ENCODE data around the gene SLC12A8.

Gene SLC12A8

GRCh38 chr3:125229707-125230106 lies 17.2 kb upstream of the SLC12A8 start:
- no peak overlapping the region for H2AFZ ChIP-seq (ENCODE audit: low read length)
- H3K9ac ChIP-seq (ENCODE audit: low read length): no peak overlapping the region
- no peaks in the 10 kb centered on the region for H4K20me1 ChIP-seq (ENCODE audit: insufficient read depth, low read length)
- H3K79me2 ChIP-seq (ENCODE audit: low read length): no peaks in the 10 kb centered on the region
- no peaks in the 10 kb centered on the region for H3K9me3 ChIP-seq (replicated peaks; ENCODE audit: insufficient read depth, low read length)
- no peak for DNase-seq
- no peaks in the 10 kb centered on the region for H3K4me1 ChIP-seq (ENCODE audit: low read length)
- no peaks in the 10 kb centered on the region for H3K9me2 ChIP-seq (replicated peaks; ENCODE audit: insufficient read depth, low read length)
- TF ChIP-seq EZH2phosphoT487 (IDR thresholded peaks at IDR 0.05; ENCODE audit: low read length): no peak
- no peak for TF ChIP-seq EZH2 (optimal IDR thresholded peaks at IDR 0.05; ENCODE audit: low read depth, low read length)
- TF ChIP-seq, protein P1, sequence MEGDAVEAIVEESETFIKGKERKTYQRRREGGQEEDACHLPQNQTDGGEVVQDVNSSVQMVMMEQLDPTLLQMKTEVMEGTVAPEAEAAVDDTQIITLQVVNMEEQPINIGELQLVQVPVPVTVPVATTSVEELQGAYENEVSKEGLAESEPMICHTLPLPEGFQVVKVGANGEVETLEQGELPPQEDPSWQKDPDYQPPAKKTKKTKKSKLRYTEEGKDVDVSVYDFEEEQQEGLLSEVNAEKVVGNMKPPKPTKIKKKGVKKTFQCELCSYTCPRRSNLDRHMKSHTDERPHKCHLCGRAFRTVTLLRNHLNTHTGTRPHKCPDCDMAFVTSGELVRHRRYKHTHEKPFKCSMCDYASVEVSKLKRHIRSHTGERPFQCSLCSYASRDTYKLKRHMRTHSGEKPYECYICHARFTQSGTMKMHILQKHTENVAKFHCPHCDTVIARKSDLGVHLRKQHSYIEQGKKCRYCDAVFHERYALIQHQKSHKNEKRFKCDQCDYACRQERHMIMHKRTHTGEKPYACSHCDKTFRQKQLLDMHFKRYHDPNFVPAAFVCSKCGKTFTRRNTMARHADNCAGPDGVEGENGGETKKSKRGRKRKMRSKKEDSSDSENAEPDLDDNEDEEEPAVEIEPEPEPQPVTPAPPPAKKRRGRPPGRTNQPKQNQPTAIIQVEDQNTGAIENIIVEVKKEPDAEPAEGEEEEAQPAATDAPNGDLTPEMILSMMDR (IDR thresholded peaks at IDR 0.05; ENCODE audit: low read length): no peak
- H3K4me2 ChIP-seq (ENCODE audit: low read depth, low read length): no peak overlapping the region
- H3K4me3 ChIP-seq (ENCODE audit: low read length): no peak overlapping the region
- no peaks in the 10 kb centered on the region for H3K27me3 ChIP-seq (replicated peaks; ENCODE audit: insufficient read depth, low read length)
- H3K36me3 ChIP-seq (replicated peaks; ENCODE audit: insufficient read depth, low read length): no peaks in the 10 kb centered on the region
- H3F3A ChIP-seq (ENCODE audit: insufficient read depth, low read length): no peaks in the 10 kb centered on the region
- H3K27ac ChIP-seq (ENCODE audit: low read length): no peak overlapping the region

GRCh38 chr3:125229168-125229567 lies 16.6 kb upstream of the SLC12A8 start:
- DNase-seq: no peak
- Histone ChIP-seq H2AFZ (ENCODE audit: low read length) (no peak overlapping the region), H3K27ac (ENCODE audit: low read length) (no peak overlapping the region), H3K4me3 (ENCODE audit: low read length) (no peak overlapping the region), H3K9me3 (replicated peaks; ENCODE audit: insufficient read depth, low read length) (no peaks in the 10 kb centered on the region), H3K36me3 (replicated peaks; ENCODE audit: insufficient read depth, low read length) (no peaks in the 10 kb centered on the region), H4K20me1 (ENCODE audit: insufficient read depth, low read length) (no peaks in the 10 kb centered on the region), H3K4me1 (ENCODE audit: low read length) (no peaks in the 10 kb centered on the region), H3K27me3 (replicated peaks; ENCODE audit: insufficient read depth, low read length) (no peaks in the 10 kb centered on the region), H3F3A (ENCODE audit: insufficient read depth, low read length) (no peaks in the 10 kb centered on the region), H3K9ac (ENCODE audit: low read length) (no peak overlapping the region), H3K4me2 (ENCODE audit: low read depth, low read length) (no peak overlapping the region), H3K79me2 (ENCODE audit: low read length) (no peaks in the 10 kb centered on the region), H3K9me2 (replicated peaks; ENCODE audit: insufficient read depth, low read length) (no peaks in the 10 kb centered on the region)
- no peak for TF ChIP-seq EZH2 (optimal IDR thresholded peaks at IDR 0.05; ENCODE audit: low read depth, low read length)

- DNase-seq: no peak
- H3K4me2 ChIP-seq (ENCODE audit: low read depth, low read length): no peak overlapping the region
- no peaks in the 10 kb centered on the region for H3K9me2 ChIP-seq (replicated peaks; ENCODE audit: insufficient read depth, low read length)
- no peaks in the 10 kb centered on the region for H3F3A ChIP-seq (ENCODE audit: insufficient read depth, low read length)
- H3K27ac ChIP-seq (ENCODE audit: low read length): no peak overlapping the region
- H2AFZ ChIP-seq (ENCODE audit: low read length): no peak overlapping the region
- no peaks in the 10 kb centered on the region for H3K9me3 ChIP-seq (replicated peaks; ENCODE audit: insufficient read depth, low read length)
- H3K79me2 ChIP-seq (ENCODE audit: low read length): no peaks in the 10 kb centered on the region
- H3K36me3 ChIP-seq (replicated peaks; ENCODE audit: insufficient read depth, low read length): no peaks in the 10 kb centered on the region
- no peak overlapping the region for H3K9ac ChIP-seq (ENCODE audit: low read length)
- no peak for TF ChIP-seq EZH2phosphoT487 (IDR thresholded peaks at IDR 0.05; ENCODE audit: low read length)
- TF ChIP-seq EZH2 (optimal IDR thresholded peaks at IDR 0.05; ENCODE audit: low read depth, low read length): no peak
- TF ChIP-seq, protein P1 (IDR thresholded peaks at IDR 0.05; ENCODE audit: low read length): no peak
- H4K20me1 ChIP-seq (ENCODE audit: insufficient read depth, low read length): no peaks in the 10 kb centered on the region
- H3K4me1 ChIP-seq (ENCODE audit: low read length): no peaks in the 10 kb centered on the region
- no peaks in the 10 kb centered on the region for H3K27me3 ChIP-seq (replicated peaks; ENCODE audit: insufficient read depth, low read length)
- H3K4me3 ChIP-seq (ENCODE audit: low read length): no peak overlapping the region
Observed at GRCh38 chr3:125221831-125222230, 9.3 kb upstream of the SLC12A8 start.

DNA sequence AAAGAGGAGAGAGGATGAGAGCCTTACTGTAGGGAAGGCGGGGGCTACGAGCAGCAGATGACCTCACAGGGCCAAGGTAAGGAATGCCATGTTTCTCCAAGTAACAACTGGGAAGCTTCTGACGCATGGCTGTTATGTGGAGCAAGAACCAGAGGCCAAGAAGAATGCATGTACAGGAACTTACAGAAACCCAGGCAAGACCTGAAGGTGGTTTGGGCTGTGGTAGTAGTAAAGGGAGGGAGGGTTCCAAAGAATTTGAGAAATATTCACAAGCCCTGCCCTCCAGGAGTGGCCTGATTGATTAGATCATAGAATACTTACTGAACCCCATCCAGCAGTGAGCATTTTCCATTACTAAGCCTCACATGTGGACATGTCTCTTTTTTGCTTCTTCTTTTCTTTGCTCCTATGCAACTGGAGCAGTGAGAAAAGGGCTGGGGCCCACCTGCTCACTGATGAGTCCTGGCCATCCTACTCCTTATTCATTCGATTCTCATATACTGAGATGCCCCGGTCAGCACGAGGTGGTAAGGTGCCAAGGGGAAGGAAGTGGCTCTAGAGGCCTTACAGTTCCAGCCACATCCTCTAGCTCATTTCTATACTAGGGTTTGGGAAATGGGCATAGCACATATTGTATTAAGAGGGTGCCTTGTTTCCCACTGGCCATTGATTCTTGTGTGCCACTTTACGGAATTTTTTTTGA lies 8.3 kb upstream of the SLC12A8 start:
- Histone ChIP-seq H3K27me3 (replicated peaks; ENCODE audit: insufficient read depth, low read length) (no peaks in the 10 kb centered on the region), H3K4me3 (ENCODE audit: low read length) (no peak overlapping the region), H3K9me2 (replicated peaks; ENCODE audit: insufficient read depth, low read length) (no peaks in the 10 kb centered on the region), H3K4me2 (ENCODE audit: low read depth, low read length) (no peak overlapping the region), H3K4me1 (ENCODE audit: low read length) (no peaks in the 10 kb centered on the region), H3K79me2 (ENCODE audit: low read length) (no peaks in the 10 kb centered on the region), H4K20me1 (ENCODE audit: insufficient read depth, low read length) (no peaks in the 10 kb centered on the region), H2AFZ (ENCODE audit: low read length) (no peak overlapping the region), H3K9ac (ENCODE audit: low read length) (no peak overlapping the region), H3K9me3 (replicated peaks; ENCODE audit: insufficient read depth, low read length) (no peaks in the 10 kb centered on the region), H3F3A (ENCODE audit: insufficient read depth, low read length) (no peaks in the 10 kb centered on the region), H3K36me3 (replicated peaks; ENCODE audit: insufficient read depth, low read length) (no peaks in the 10 kb centered on the region), H3K27ac (ENCODE audit: low read length) (no peak overlapping the region)
- no peak for DNase-seq
- TF ChIP-seq EZH2phosphoT487 (IDR thresholded peaks at IDR 0.05; ENCODE audit: low read length) (no peak), EZH2 (optimal IDR thresholded peaks at IDR 0.05; ENCODE audit: low read depth, low read length) (no peak)
